ENCODE measurements around the gene CHRNA7. TPM values are rescaled to one million over a fixed set of nuclear protein-coding genes. Genes with fewer than 3 reads are reported as not detected.
"Not testable (repeated sequence)": the region's sequence is repeated elsewhere in the genome, so short reads cannot be mapped to it uniquely, and the experiment has no call there.

The CHRNA7 gene
- total RNA-seq, 4 donors from 2014 or later = 1.6 to 9.1 (median 2.8) TPM

GRCh38 chr15:32164065-32164464 lies 133.8 kb downstream of the CHRNA7 start:
- H3K27ac ChIP-seq; H3K4me1 ChIP-seq; intact Hi-C loops (cut with DNase I; ENCODE audit: low total_unique reads); DNase-seq; H3K4me3 ChIP-seq; H3K27me3 ChIP-seq; H3K9me3 ChIP-seq; H3K36me3 ChIP-seq: not testable (repeated sequence)

- not testable (repeated sequence) for DNase-seq
These were observed 134.4 kb downstream of the CHRNA7 start for GRCh38 chr15:32164747-32165146.

GRCh38 chr15:32165775-32166174 lies 135.5 kb downstream of the CHRNA7 start:
- H3K36me3 ChIP-seq; H3K27ac ChIP-seq; H3K4me3 ChIP-seq; H3K27me3 ChIP-seq; H3K4me1 ChIP-seq; DNase-seq; H3K9me3 ChIP-seq; intact Hi-C loops (cut with DNase I; ENCODE audit: low total_unique reads): not testable (repeated sequence)

More at GRCh38 chr15:32164747-32165146, 134.4 kb downstream of the CHRNA7 start:
- H3K27ac ChIP-seq; intact Hi-C loops (cut with DNase I; ENCODE audit: low total_unique reads); H3K36me3 ChIP-seq; H3K4me1 ChIP-seq; H3K9me3 ChIP-seq; H3K4me3 ChIP-seq; H3K27me3 ChIP-seq: not testable (repeated sequence)

- H3K27me3 ChIP-seq; H3K36me3 ChIP-seq; H3K4me3 ChIP-seq; DNase-seq; H3K4me1 ChIP-seq; intact Hi-C loops (cut with DNase I; ENCODE audit: low total_unique reads); H3K9me3 ChIP-seq; H3K27ac ChIP-seq: not testable (repeated sequence)
These were observed 136.0 kb downstream of the CHRNA7 start for GRCh38 chr15:32166270-32166669.

- intact Hi-C loops (cut with DNase I; ENCODE audit: low total_unique reads); H3K27me3 ChIP-seq; H3K27ac ChIP-seq; H3K4me1 ChIP-seq; DNase-seq; H3K4me3 ChIP-seq; H3K9me3 ChIP-seq; H3K36me3 ChIP-seq: not testable (repeated sequence)
These were observed 137.6 kb downstream of the CHRNA7 start for GRCh38 chr15:32167913-32168312.

- H3K4me1 ChIP-seq; intact Hi-C loops (cut with DNase I; ENCODE audit: low total_unique reads); H3K4me3 ChIP-seq; H3K27ac ChIP-seq; DNase-seq; H3K27me3 ChIP-seq; H3K9me3 ChIP-seq; H3K36me3 ChIP-seq: not testable (repeated sequence)
These were observed 150.3 kb downstream of the CHRNA7 start for GRCh38 chr15:32180579-32180978.

- H3K4me3 ChIP-seq; H3K9me3 ChIP-seq; H3K36me3 ChIP-seq; H3K27ac ChIP-seq; intact Hi-C loops (cut with DNase I; ENCODE audit: low total_unique reads); DNase-seq; H3K4me1 ChIP-seq; H3K27me3 ChIP-seq: not testable (repeated sequence)
These were observed 163.5 kb downstream of the CHRNA7 start for GRCh38 chr15:32193780-32194179.

GRCh38 chr15:32196206-32196605 lies 165.9 kb downstream of the CHRNA7 start:
- H3K9me3 ChIP-seq; H3K27me3 ChIP-seq; H3K4me1 ChIP-seq; H3K27ac ChIP-seq; intact Hi-C loops (cut with DNase I; ENCODE audit: low total_unique reads); H3K36me3 ChIP-seq; DNase-seq; H3K4me3 ChIP-seq: not testable (repeated sequence)

GRCh38 chr15:32198938-32199337 lies 168.6 kb downstream of the CHRNA7 start:
- H3K27me3 ChIP-seq; H3K4me1 ChIP-seq; H3K4me3 ChIP-seq; H3K36me3 ChIP-seq; H3K27ac ChIP-seq; H3K9me3 ChIP-seq; DNase-seq; intact Hi-C loops (cut with DNase I; ENCODE audit: low total_unique reads): not testable (repeated sequence)

GRCh38 chr15:32209081-32209480 lies 178.8 kb downstream of the CHRNA7 start:
- intact Hi-C loops (cut with DNase I; ENCODE audit: low total_unique reads); DNase-seq: not testable (repeated sequence)

GRCh38 chr15:32218666-32219065 lies 188.4 kb downstream of the CHRNA7 start:
- no peaks in the 10 kb centered on the region for H3K36me3 ChIP-seq
- TF ChIP-seq CTCF (IDR thresholded peaks at IDR 0.05) (no peak), POLR2A (IDR thresholded peaks at IDR 0.05) (no peak)
- no peaks in the 10 kb centered on the region for H3K9me3 ChIP-seq
- intact Hi-C loops (cut with DNase I; ENCODE audit: low total_unique reads) = no loop called here
- no peak overlapping the region for H3K4me3 ChIP-seq
- H3K4me1 ChIP-seq = no peaks in the 10 kb centered on the region
- no peak for DNase-seq
- no peak overlapping the region for H3K27ac ChIP-seq
- no peaks in the 10 kb centered on the region for H3K27me3 ChIP-seq

More at GRCh38 chr15:32209081-32209480, 178.8 kb downstream of the CHRNA7 start:
- H3K36me3 ChIP-seq, H3K27me3 ChIP-seq, H3K4me3 ChIP-seq, H3K9me3 ChIP-seq, H3K27ac ChIP-seq, H3K4me1 ChIP-seq: not testable (repeated sequence)

Measured in uterus (tissue), 4 donors.